A549 (cell line): ENCODE results near the gene PRR23E. TPM values are rescaled to one million over a fixed set of nuclear protein-coding genes. Genes with fewer than 3 reads are reported as not detected.

Experiments
- ATAC-seq, 2 experiments: fragments of 200-7000 bp in 1 of 2; fragments of >200 bp in 1 of 2; cut with Nextera tagmentation in 1 of 2; cut with Tn5 transposase in 1 of 2; 3 replicates each; pipeline versions ENCODE4 v1.8.0 to v1.9.1; 2018 to 2020; ENCODE audit warnings: mild to moderate bottlenecking in 1 of 2, moderate library complexity in 1 of 2
- CTCF ChIA-PET: fragments of 300-600 bp; sonication (Branson Sonifier 250); formaldehyde crosslinking; extraction: SDS; loops from one replicate; lab custom pipeline; 2021; ENCODE audit warnings: antibody characterized with exemption, inconsistent platforms; lab: Yijun Ruan, JAX
- POLR2A ChIA-PET: fragments of 350-600 bp; formaldehyde crosslinking; extraction: SDS; loops from one replicate; lab custom pipeline; 2021; ENCODE audit warnings: antibody characterized with exemption, inconsistent platforms; lab: Yijun Ruan, JAX
- DNase-seq, 2 experiments: peaks; one replicate each; pipeline versions ENCODE4 v3.0.0 to v3.0.0-alpha.2; 2011 to 2016; ENCODE audit warnings: low read depth in 1 of 2, low spot score in 1 of 2
- FAIRE-seq: peaks from 2 replicates; lab custom pipeline; 2011; peaks lifted over from hg19 to GRCh38; lab: Jason Lieb, UNC
- H3K27ac ChIP-seq, 2 experiments: fragments of >200 bp; sonication (Bioruptor Twin); formaldehyde crosslinking; 3 replicates each; pipeline ENCODE4 v1.5.1; 2016 to 2017
- H3K4me1 ChIP-seq: fragments of >200 bp; sonication (Bioruptor Twin); formaldehyde crosslinking; 3 replicates; pipeline ENCODE4 v1.6.1; 2016
- H3K4me2 ChIP-seq: fragments of >200 bp; sonication (Bioruptor Twin); formaldehyde crosslinking; 3 replicates; pipeline ENCODE4 v1.6.1; 2016
- H3K4me3 ChIP-seq: fragments of >200 bp; sonication (Bioruptor Twin); formaldehyde crosslinking; 3 replicates; pipeline ENCODE4 v1.5.1; 2016
- H3K9me3 ChIP-seq: fragments of >200 bp; sonication (Bioruptor Twin); formaldehyde crosslinking; 3 replicates; pipeline ENCODE4 v1.6.1; 2016
- CBX8 ChIP-seq: fragments of 200-600 bp; sonication (generic); IDR thresholded peaks from 2 replicates; pipeline ENCODE4 v1.6.1; 2016
- CEBPB ChIP-seq, 2 experiments: fragments of >200 bp in 1 of 2; sonication (Bioruptor Twin) in 1 of 2; formaldehyde crosslinking in 1 of 2; IDR thresholded peaks; 2 replicates each; pipeline ENCODE4 v1.6.1; 2012 to 2016
- CHD2 ChIP-seq: fragments of 150-350 bp; IDR thresholded peaks from 2 replicates; pipeline ENCODE4 v1.6.1; 2014; ENCODE audit warnings: low read length; ENCODE audit not compliant: partially characterized antibody
- CHD4 ChIP-seq: fragments of 200-600 bp; sonication (generic); IDR thresholded peaks from 2 replicates; pipeline ENCODE4 v1.6.1; 2016; ENCODE audit warnings: antibody characterized with exemption, mild to moderate bottlenecking, borderline replicate concordance
- E2F6 ChIP-seq: IDR thresholded peaks from 2 replicates; pipeline ENCODE4 v1.6.1; 2012; ENCODE audit warnings: low read depth, borderline replicate concordance
- EP300 ChIP-seq, 2 experiments: fragments of >200 bp; sonication (Bioruptor Twin); formaldehyde crosslinking; IDR thresholded peaks; 2 replicates in 1 of 2; 3 replicates in 1 of 2; pipeline ENCODE4 v1.6.1; 2016 to 2017
- ESRRA ChIP-seq: fragments of 150-350 bp; IDR thresholded peaks from 2 replicates; pipeline ENCODE4 v1.6.1; 2014; ENCODE audit warnings: mild to moderate bottlenecking, low read length, borderline replicate concordance
- FOSL2 ChIP-seq, 2 experiments: fragments of 450-650 bp in 1 of 2; fragments of >200 bp in 1 of 2; sonication (Bioruptor Twin) in 1 of 2; formaldehyde crosslinking; IDR thresholded peaks; 2 replicates each; pipeline versions ENCODE4 v1.5.0 to v1.6.1; 2016 to 2020; ENCODE audit warnings: mild to moderate bottlenecking in 1 of 2, moderate library complexity in 1 of 2
- FOXS1 ChIP-seq: fragments of 250-450 bp; sonication (Bioruptor Pico); IDR thresholded peaks from 2 replicates; pipeline ENCODE4 v1.5.0; 2020; ENCODE audit warnings: mild to moderate bottlenecking, moderate library complexity
- GATA3 ChIP-seq: IDR thresholded peaks from 2 replicates; pipeline ENCODE4 v1.6.1; 2012; ENCODE audit warnings: borderline replicate concordance
- HDAC2 ChIP-seq: fragments of 200-600 bp; sonication (generic); IDR thresholded peaks from 2 replicates; pipeline ENCODE4 v1.6.1; 2016
- HEYL ChIP-seq: fragments of 250-450 bp; sonication (Bioruptor Pico); IDR thresholded peaks from 2 replicates; pipeline ENCODE4 v1.8.0; 2021; ENCODE audit warnings: mild to moderate bottlenecking, moderate library complexity
- HOXA7 ChIP-seq: fragments of 250-450 bp; sonication (Bioruptor Pico); IDR thresholded peaks from 2 replicates; pipeline ENCODE4 v1.5.0; 2020; ENCODE audit warnings: mild to moderate bottlenecking, moderate library complexity
- JUNB ChIP-seq: fragments of >200 bp; sonication (Bioruptor Twin); formaldehyde crosslinking; IDR thresholded peaks from 2 replicates; pipeline ENCODE4 v1.6.1; 2016
- KDM1A ChIP-seq: fragments of 200-600 bp; sonication (generic); IDR thresholded peaks from 2 replicates; pipeline ENCODE4 v1.6.1; 2016; ENCODE audit warnings: low read depth, mild to moderate bottlenecking
- MAFK ChIP-seq: fragments of 450-650 bp; IDR thresholded peaks from 2 replicates; pipeline ENCODE4 v1.6.1; 2014; ENCODE audit not compliant: partially characterized antibody
- MAZ ChIP-seq: fragments of 150-350 bp; IDR thresholded peaks from 2 replicates; pipeline ENCODE4 v1.6.1; 2014; ENCODE audit warnings: antibody characterized with exemption, low read depth, low read length, borderline replicate concordance
- NFE2L2 ChIP-seq: fragments of 150-350 bp; conservative IDR thresholded peaks from 2 replicates; pipeline ENCODE4 v1.6.1; 2014; ENCODE audit warnings: low read length
- NR3C1 ChIP-seq: fragments of >200 bp; sonication (Bioruptor Twin); formaldehyde crosslinking; IDR thresholded peaks from 3 replicates; pipeline ENCODE4 v1.6.1; 2017
- RAD21 ChIP-seq, 2 experiments: fragments of >200 bp in 1 of 2; sonication (Bioruptor Twin) in 1 of 2; formaldehyde crosslinking in 1 of 2; IDR thresholded peaks in 1 of 2; conservative IDR thresholded peaks in 1 of 2; 2 replicates in 1 of 2; 3 replicates in 1 of 2; pipeline ENCODE4 v1.6.1; 2012 to 2018; ENCODE audit warnings: inconsistent platforms in 1 of 2
- ZFP36 ChIP-seq: fragments of 450-650 bp; IDR thresholded peaks from 2 replicates; pipeline ENCODE4 v1.6.1; 2014; ENCODE audit warnings: borderline replicate concordance; ENCODE audit not compliant: partially characterized antibody
- ZSCAN20 ChIP-seq: fragments of 250-450 bp; sonication (Bioruptor Pico); IDR thresholded peaks from 2 replicates; pipeline ENCODE4 v1.8.0; 2022; ENCODE audit warnings: mild to moderate bottlenecking, moderate library complexity
- WGBS: methylation state at CpG from one replicate; pipeline ENCODE4 v1.1.6; 2017; ENCODE audit errors: missing lambda C conversion rate; 5-methylcytosine and 5-hydroxymethylcytosine counted together
- polyA plus RNA-seq, 4 experiments: library from polyadenylated mRNA; depleted of rRNA in 3 of 4; stranded (reverse); fragments of >200 nt; fragmentation: RNase III in 1 of 4; extraction: RNeasy Plus Mini Kit Qiagen cat#74134 plus additional on column Dnase treatment in 1 of 4; gene quantifications; 2 replicates in 3 of 4; 3 replicates in 1 of 4; pipeline ENCODE4 v1.2.3, GENCODE V29; 2011 to 2017

PRR23E gene
- polyA plus RNA-seq, 2 of the 4 experiments (the other 2 are of a cell fraction) = not detected

GRCh38 chr3:127174284-127174683, 18.6 kb upstream of the PRR23E start:
- no peak for DNase-seq
- no peak for TF ChIP-seq HDAC2
- no peak for TF ChIP-seq EP300 (IDR thresholded peaks at IDR 0.05)
- no peak for TF ChIP-seq MAZ
- TF ChIP-seq MAFK = no peak
- no peak for TF ChIP-seq E2F6
- no peak for TF ChIP-seq CHD2
- TF ChIP-seq ESRRA = no peak
- TF ChIP-seq FOSL2 (IDR thresholded peaks at IDR 0.05) = no peak
- no peak for TF ChIP-seq FOSL2 (CRISPR knock-in tag; IDR thresholded peaks at IDR 0.05)
- TF ChIP-seq KDM1A = no peak
- TF ChIP-seq JUNB = no peak
- no peak for TF ChIP-seq NFE2L2
- TF ChIP-seq HOXA7 = no peak
- TF ChIP-seq ZFP36 = no peak
- no peak for TF ChIP-seq NR3C1
- no peak for TF ChIP-seq CEBPB (IDR thresholded peaks at IDR 0.05)
- TF ChIP-seq CHD4 = no peak
- TF ChIP-seq, all 56 proteins: peak for 0
- 0 out of 3 replicates have a peak, but pooled peaks cover under 1% of the 10 kb centered on the region for H3K9me3 ChIP-seq
- H3K4me3 ChIP-seq = no peak overlapping the region
- H3K27ac ChIP-seq = no peak overlapping the region
- FAIRE-seq (no peak), ATAC-seq (no peak)
- WGBS = 0% methylated on average over 1 of the region's 4 CpGs
- ChIA-PET CTCF (no interaction called here), POLR2A (no interaction called here)
- no peak overlapping the region for H3K4me2 ChIP-seq
- no peaks in the 10 kb centered on the region for H3K4me1 ChIP-seq

DNA sequence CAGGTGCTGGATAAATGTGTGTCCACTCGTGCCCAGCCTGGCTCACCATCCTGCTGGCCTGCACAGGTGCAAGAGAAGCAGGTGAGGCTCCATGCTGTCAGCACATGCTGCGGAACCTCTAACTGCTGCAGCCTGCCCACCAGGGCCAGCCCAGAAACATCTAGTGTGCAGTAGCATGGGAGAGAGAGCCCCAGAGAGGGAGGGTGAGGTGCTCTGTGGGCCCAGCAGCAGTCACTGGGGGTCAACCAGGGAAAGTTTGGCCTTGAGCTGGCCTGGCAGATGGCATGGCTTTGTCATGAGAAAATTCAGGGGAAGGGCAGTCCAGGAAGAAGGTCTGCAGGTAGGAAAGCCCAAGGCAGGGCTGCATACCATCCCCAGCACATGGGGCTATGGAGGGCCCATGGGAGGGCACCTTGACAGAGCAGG, 18.2 kb upstream of the PRR23E start:
- H3K27ac ChIP-seq = no peak overlapping the region
- no peak overlapping the region for H3K4me2 ChIP-seq
- H3K9me3 ChIP-seq = 0 out of 3 replicates have a peak, but pooled peaks cover 4% of the 10 kb centered on the region
- no peak overlapping the region for H3K4me3 ChIP-seq
- CTCF ChIA-PET = no interaction called here
- POLR2A ChIA-PET = no interaction called here
- TF ChIP-seq FOXS1 (no peak), ZFP36 (no peak), CBX8 (no peak), HEYL (CRISPR knock-in tag) (no peak)
- no peaks in the 10 kb centered on the region for H3K4me1 ChIP-seq
- DNase-seq (no peak), ATAC-seq (no peak), FAIRE-seq (no peak)
- 33% methylated on average over 1 of the region's 2 CpGs for WGBS

DNA sequence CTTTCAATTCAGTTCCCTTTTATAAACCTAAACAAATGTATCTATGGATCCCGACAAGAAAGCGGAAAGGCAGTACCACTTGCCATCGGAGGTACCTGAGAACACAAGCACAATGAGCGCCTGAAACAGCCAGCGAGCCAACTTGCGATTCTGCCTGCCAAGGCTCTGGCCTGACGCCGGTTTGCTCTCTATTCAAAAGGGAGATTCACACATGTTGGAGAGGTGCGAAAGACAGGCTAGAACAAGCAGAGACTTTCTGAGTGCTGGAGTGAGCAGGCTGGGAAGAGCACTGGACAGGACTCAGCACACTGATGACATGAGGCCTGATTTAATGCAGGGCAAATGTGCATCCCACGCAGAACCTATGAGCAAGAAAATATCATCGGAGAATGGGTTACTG, 17.7 kb upstream of the PRR23E start:
- Histone ChIP-seq H3K27ac (no peak overlapping the region), H3K4me2 (no peak overlapping the region), H3K4me3 (no peak overlapping the region), H3K9me3 (0 out of 3 replicates have a peak, but pooled peaks cover 4% of the 10 kb centered on the region), H3K4me1 (no peaks in the 10 kb centered on the region)
- FAIRE-seq (no peak), DNase-seq (no peak), ATAC-seq (no peak)
- WGBS = 82% methylated on average over 11 of the region's 11 CpGs
- POLR2A ChIA-PET = no interaction called here
- CTCF ChIA-PET = no interaction called here
- TF ChIP-seq GATA3 (no peak), NFE2L2 (no peak)

DNA sequence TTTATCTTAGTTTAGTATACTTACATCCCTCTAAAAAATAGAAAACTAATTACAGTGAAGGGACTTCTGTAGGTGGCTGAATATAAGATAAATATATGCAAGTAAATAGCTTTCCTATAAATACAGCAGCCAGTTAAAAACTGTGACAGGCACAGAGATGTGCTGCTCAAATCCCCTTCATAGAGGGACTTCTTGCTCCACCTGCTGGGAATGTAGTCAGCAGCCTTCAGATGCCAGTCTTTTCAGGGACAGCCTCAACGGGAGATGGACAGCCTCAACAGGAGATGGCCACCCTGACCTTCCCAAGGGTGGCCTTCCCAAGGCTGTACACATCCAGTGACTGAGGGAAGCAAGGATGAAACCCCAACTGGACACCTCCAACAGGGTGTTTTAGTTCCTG, 15.7 kb upstream of the PRR23E start:
- FAIRE-seq = no peak
- TF ChIP-seq RAD21 (conservative IDR thresholded peaks at IDR 0.05 in 1 of 2, IDR thresholded peaks at IDR 0.05 in 1 of 2) (peak; percentile 24 to 38; a peak in 3 of 5 replicates), ZSCAN20 (CRISPR knock-in tag) (no peak)
- Histone ChIP-seq H3K4me1 (no peaks in the 10 kb centered on the region), H3K4me3 (no peak overlapping the region), H3K27ac (no peak overlapping the region), H3K4me2 (no peak overlapping the region), H3K9me3 (0 out of 3 replicates have a peak, but pooled peaks cover 4% of the 10 kb centered on the region)
- ChIA-PET CTCF (interaction anchor here (0.7 to 1.6 kb wide), 10 partner anchors 14 to 508 kb away, joined by 3 to 5 read pairs (median 3); no protein-coding TSS in a partner anchor), POLR2A (no interaction called here)
- WGBS = no CpG with 5 or more reads among the region's 1 CpG
- ATAC-seq = 0 out of 6 replicates have a peak, but pooled peaks of 1 of the 2 experiments have one; percentile 49
- peak in 1 of 2 experiments; percentile 17 for DNase-seq
